ENCODE measurements around the gene TMC2.

The TMC2 gene

GRCh38 chr20:2578475-2579192, 42.3 kb downstream of the TMC2 start:
- DNase-seq: no peak

- DNase-seq: no peak
Observed at GRCh38 chr20:2585811-2586210, 49.4 kb downstream of the TMC2 start.

- no peak for DNase-seq
Observed at GRCh38 chr20:2593756-2594155, 57.4 kb downstream of the TMC2 start.

GRCh38 chr20:2595076-2595475, 58.7 kb downstream of the TMC2 start:
- DNase-seq: no peak

- no peak for DNase-seq
Observed at GRCh38 chr20:2596673-2597279, 60.4 kb downstream of the TMC2 start.

GRCh38 chr20:2599288-2600006, 63.1 kb downstream of the TMC2 start:
- DNase-seq: no peak

GRCh38 chr20:2602046-2602735, 65.8 kb downstream of the TMC2 start:
- no peak for DNase-seq

- no peak for DNase-seq
Observed at GRCh38 chr20:2602746-2603145, 66.4 kb downstream of the TMC2 start.

GRCh38 chr20:2603816-2604505, 67.6 kb downstream of the TMC2 start:
- DNase-seq: no peak

- no peak for DNase-seq
Observed at GRCh38 chr20:2604506-2604835, 68.1 kb downstream of the TMC2 start.

- no peak for DNase-seq
Observed at GRCh38 chr20:2606507-2607006, 70.2 kb downstream of the TMC2 start.

- no peak for DNase-seq
Observed at GRCh38 chr20:2610326-2610725, 74.0 kb downstream of the TMC2 start.

- DNase-seq: no peak
Observed at GRCh38 chr20:2610941-2611720, 74.8 kb downstream of the TMC2 start.

GRCh38 chr20:2612073-2612472, 75.7 kb downstream of the TMC2 start:
- no peak for DNase-seq

- no peak for DNase-seq
Observed at GRCh38 chr20:2616634-2617033, 80.3 kb downstream of the TMC2 start.

GRCh38 chr20:2617099-2617714, 80.8 kb downstream of the TMC2 start:
- DNase-seq: no peak

- DNase-seq: no peak
Observed at GRCh38 chr20:2618815-2619214, 82.4 kb downstream of the TMC2 start.

GRCh38 chr20:2619337-2619736, 83.0 kb downstream of the TMC2 start:
- DNase-seq: no peak

GRCh38 chr20:2619961-2620595, 83.7 kb downstream of the TMC2 start:
- DNase-seq: no peak

- DNase-seq: no peak
Observed at GRCh38 chr20:2624190-2624589, 87.8 kb downstream of the TMC2 start.

GRCh38 chr20:2625062-2625461, 88.7 kb downstream of the TMC2 start:
- DNase-seq: no peak

Data from CD4-positive, alpha-beta T cell treated with Interleukin-4 for 4 hours (primary cell).